KG1 (cell line): ENCODE results near the gene FHIP2A.
"Not testable (repeated sequence)": the region's sequence is repeated elsewhere in the genome, so short reads cannot be mapped to it uniquely, and the experiment has no call there.

Experiments
- DNase-seq: peaks from one replicate; lab custom pipeline; 2025; lab: John Stamatoyannopoulos, UW

FHIP2A gene

DNA sequence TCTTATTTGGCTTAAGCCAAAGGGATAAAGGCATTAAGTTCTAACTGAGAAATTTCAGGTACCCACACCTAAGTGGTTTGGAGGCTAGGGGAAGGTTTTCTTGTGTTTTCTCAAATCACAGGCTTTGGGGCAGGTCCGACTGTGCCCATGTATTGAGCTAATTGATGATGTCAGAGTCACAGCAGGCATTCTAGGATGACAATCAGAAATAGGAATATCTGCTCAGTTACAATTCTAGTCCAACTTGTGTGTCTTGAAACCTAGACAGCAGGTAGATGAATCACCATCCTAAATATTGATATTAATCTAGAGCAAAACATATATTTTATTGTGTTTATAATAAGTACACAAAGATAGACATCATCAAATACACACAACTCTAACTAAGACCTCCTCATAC, 2.3 kb upstream of the FHIP2A start:
- DNase-seq, result no peak

DNA sequence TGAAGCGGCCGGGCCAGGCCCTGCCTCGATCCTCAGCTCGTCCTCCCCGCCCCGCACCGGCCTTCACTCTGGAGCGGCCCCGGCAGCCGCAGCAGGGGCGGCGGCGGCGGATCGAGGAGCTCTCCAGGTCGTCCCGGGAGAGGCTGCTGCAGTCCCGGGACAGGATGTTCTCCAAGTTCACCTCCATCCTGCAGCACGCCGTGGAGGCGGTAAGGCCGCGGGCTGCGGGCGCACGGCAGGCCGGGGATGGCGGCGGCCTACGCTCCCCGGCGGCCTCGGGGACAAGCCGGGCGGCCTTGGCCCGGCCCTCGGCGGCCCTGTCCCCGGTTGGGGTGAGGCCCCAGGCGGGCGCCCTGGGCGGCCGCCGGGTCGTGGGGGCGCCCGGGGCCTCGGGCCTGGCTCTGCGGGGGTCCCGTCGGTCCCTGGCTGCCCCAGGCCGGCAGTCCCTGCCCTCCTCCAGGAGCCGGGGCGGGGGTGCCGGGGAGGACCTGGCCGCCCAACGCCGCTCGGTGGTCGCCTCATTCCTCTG, 399 bp downstream of the FHIP2A start:
- no peak for DNase-seq

DNA sequence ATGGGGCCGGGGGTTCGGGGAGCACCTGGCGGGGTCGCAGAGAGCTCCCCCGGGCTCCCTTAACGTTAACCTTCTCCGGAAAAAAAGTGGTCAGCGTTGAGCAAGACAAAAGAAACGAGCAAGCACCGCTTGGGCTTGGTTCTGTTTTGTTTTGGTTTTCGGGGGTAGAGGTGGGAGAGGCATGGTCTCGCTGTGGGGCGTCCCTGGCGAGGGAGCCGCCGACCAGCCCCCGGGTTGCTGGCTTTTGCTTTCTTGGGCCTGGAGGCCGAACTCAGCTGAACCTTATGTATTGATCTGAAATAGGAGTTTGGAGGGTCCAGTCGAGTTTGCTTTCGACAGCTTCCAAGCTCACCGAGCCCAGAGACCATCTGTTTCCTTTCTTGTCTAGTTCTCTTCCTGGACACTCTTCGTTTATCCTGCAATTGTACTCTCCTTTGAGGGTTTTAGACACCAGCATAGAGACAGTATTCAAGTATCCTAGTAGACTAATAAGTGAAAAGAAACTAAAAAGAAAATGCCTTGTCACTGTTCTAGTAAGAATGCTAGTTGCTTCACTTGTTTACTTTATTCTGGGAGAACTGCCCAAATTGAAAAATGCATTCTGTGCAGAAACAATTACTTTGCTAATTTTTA, 980 bp downstream of the FHIP2A start:
- peak; percentile 62 for DNase-seq

DNA sequence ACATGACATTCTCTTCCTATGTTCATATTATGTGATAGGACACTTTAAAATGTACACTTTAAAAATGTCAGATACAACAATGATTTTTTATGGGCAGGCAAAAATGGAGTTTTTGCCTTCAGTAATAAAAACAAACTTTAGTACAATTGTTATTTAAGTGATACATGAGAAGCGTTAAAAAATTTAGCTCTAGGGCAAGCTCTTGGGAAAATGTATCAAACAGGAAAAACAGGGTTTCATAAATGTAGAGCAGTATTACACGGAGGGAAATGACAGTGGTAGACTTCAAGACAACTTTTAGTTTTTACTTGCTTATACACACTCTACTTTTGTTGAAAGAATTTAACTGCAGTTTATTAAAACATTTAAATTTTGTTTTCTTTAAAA, 1.5 kb downstream of the FHIP2A start:
- no peak for DNase-seq

DNA sequence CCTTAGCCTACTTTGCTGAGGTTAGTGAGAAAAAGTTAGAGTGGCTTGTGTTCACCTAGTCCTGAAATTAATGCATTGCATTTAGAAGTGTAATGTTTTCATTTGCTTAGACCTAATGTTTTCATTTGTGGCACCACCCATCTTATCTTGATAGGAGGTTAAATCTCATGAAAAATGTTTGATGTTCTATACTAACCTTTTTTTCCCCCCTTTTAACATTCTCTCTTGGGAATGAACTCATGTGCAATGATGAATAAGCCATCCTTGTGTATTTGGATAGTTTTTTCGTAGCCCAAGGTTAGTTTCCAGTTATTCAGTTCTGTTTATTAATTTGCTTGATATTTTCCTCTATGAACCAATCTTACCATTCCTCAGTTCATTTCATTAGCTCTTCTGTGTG, 2.8 kb downstream of the FHIP2A start:
- DNase-seq, result no peak

DNA sequence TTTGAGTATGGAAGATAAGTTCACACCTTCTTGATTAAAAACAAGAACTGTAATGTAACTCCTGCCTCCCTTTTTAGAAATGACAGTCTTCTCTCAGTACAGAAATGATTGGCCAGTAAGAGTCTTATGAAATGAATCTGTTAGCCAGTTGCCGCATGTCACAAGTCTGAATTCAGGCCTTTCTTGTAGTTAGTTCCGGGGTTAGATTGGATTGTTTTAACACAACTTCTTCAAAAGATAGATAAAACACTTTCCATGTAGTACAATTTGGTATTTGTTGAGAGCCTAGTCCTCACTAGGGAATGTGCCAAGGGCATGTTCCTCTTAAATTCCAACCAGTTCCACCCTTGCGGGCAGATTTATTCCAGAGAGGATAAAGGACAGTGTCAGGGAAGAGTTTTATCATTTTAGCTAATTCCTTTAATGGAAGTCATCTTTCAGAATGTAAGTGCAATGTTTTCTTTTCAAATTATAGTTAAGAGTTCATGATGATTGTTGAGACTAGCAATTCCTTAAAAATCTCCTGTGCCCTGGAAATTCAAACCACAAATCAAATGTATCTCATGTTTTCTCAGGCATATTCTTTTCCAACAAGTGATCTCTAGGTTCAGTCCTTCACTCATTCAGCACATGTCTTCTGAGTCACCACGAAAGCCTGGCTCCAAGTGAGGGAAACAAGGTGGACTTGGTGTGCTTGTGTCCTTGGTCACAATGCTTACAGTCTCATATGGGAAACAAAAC, 4.1 kb downstream of the FHIP2A start:
- DNase-seq, result no peak

DNA sequence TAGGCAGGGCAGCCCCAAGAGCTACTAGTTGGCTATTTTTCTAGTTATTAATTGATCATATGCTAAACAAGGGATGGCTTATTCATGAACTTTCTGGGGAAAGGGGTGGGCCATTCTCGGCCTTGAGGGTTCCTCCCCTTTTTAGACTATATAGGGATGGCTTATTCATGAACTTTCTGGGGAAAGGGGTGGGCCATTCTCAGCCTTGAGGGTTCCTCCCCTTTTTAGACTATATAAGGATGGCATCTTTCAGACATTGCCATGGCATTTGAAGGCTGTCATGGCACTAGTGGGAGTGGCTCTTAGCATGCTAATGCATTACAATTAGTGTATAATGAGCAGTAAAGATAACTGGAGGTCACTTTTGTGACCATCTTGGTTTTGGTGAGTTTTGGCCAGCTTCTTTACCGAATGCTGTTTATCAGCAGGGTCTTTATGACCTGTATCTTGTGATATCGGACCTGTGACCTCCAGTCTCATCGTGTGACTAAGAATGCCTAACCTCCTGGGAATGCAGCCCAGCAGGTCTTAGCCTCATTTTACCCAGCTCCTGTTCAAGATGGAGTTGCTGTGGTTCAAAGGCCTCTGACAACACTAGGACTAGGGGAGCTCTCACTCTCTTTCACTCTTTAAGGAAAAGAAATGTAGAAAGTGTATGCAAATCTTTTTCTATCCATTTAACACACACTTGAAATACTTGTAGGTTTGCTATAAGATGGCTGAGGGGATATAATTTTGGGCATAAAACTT, 7.8 kb downstream of the FHIP2A start:
- DNase-seq, result no peak

DNA sequence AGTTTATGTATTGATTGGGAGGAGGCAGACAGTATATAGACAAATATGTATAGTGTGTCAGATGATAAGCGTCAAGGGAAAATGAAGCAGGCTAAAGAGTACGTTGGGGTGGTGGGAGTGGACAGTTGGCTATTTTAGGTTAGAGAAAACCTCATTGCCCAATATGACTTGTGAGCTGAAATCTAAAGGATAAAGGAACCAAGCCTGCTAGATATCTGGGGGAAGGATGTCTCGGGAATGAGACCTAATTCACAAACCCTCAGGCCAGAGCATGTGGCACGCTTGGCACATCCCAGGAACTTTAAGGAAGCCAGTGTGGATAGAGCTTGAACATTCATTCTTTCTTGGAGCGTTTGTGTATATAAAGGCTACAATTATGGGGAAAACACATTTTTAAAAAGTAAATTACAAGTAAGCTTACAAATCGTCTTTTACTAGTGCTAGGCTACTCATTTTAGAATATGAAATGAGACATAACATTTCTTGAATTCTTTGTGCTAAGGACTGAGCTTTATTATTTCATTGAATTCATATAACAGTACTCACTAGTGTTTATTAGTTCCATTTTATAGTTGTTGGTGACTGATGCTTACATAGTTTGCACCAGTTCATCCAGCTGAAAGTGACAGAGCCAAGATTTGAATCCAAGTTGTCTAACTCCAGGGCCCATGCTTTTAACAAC, 9.7 kb downstream of the FHIP2A start:
- DNase-seq, result no peak

DNA sequence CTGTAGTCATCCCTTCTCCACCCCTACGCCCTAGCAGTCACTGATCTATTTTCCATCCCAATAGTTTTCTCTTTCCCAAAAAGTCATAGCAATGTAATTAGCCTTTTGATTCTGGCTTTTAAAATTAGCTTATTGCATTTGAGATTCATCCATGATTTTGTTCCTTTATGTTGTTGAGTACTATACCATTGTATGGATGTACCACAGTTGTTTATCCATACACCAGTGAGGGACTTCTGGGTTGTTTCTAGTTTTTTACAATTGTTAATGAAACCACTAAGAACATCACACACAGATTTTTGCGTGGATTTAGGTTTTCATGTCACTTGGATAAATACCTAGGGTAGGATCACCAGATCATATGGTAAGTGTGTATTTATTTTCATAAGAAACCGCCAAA, 16.1 kb downstream of the FHIP2A start:
- no peak for DNase-seq

DNA sequence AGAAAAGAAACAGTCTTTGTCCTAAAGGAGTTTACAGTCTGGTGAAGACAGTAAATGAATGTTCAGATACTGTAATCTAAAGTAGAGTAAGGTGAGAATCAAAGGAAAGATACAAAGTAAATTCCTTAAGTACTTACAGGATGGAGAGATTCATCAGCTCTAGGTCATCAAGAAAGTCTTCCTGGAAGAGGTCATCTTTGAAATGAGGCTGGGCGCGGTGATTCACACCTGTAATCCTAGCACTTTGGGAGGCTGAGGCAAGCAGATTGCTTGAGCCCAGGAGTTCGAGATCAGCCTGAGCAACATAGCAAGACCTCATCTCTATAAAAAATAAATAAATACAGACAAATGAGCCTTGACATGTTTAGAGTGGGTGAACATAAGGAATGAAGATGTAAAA, 18.3 kb downstream of the FHIP2A start:
- no peak for DNase-seq

DNA sequence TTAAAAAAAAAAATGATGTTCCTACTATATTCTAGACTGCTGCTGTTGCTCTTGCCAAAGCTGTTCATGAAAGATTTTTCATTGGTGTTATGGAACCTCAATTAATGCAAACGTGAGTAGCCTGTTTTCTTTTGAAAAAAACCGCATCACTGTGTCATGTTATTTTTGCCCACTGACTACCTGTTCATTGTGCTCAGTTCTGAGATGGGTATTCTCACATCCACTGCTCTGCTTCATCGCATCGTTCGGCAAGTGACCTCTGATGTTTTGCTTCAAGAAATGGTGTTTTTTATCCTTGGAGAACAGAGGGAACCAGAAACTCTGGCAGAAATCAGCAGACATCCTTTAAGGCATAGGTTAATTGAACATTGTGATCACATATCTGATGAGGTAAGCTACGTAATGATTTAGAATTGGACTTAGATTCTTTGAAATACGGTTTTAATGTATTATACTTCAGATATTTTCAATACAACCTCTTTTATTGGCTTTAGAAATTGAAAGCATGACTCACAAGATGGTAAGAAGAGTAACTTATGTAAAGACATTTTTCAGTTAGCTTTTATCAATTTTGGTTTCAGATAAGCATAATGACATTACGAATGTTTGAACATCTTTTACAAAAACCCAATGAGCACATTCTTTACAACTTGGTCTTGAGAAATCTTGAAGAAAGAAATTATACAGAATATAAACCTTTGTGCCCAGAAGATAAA, 24.6 kb downstream of the FHIP2A start:
- DNase-seq, result no peak

DNA sequence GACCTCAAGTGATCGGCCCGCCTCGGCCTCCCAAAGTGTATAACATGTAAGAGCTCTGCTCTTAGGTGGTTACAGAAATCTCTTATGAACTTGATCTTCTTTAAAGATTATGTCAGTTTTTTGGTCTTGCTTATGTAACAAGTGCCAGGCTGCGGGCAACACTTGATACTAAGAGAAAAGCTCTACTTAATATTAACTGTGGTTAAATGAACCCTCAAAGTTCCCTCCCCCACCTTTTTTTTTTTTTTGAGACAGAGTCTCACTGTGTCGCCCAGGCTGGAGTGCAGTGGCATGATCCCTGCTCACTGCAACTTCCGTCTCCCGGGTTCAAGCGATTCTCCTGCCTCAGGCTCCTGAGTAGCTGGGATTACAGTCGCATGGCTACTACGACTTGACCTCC, 25.9 kb downstream of the FHIP2A start:
- not testable (repeated sequence) for DNase-seq

DNA sequence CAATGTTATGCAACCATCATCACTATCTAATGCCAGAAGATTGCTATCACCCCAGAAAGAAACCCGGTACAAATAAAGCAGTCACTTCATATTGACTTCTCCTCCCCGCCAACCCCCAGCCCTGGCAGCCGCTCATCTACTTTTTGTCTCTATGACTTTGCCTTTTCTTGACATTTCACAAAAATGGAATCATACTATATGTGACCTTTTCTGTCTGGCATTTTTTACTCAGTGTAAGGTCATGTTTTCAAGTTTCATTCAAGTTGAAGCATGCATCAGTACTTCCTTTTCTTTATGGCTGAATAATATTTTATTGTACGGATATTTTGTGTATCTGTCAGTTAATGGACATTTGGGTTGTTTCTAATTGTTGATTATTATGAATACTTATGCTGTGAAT, 28.1 kb downstream of the FHIP2A start:
- DNase-seq, result no peak

DNA sequence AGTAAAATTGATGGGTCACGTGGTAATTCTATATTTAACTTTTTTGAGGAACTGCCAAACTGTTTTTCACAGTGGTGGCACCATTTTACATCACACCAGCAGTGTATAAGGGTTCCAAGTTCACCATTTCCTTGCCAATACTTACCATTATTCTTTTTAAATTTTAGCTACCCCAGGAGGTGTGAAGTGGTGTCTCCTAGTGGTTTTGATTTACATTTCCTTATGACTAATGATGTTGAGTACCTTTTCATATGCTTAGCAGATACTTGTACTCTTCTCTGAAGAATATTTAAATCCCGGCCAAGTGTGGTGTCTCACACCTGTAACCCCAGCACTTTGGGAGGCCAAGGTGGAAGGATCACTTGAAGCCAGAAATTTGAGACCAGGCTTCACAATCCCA, 28.5 kb downstream of the FHIP2A start:
- DNase-seq, result no peak

DNA sequence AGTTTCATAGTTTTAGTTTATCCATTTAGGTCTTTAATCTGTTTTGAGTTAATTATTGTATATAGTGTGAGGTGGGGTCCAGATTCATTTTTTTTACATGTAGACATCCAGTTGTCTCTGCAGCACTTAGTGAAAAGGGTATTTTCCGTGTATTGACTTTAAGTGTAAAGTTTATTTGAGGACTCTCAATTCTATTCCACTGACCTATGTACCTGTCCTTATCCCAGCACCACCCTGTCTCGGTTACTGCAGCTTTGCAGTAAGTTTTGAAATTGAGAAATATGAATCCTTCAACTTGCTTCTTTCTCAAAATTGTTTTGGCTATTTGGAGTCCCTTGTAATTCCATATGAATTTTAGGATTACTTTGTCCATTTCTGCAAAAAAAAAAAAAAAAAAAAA, 29.8 kb downstream of the FHIP2A start:
- no peak for DNase-seq

DNA sequence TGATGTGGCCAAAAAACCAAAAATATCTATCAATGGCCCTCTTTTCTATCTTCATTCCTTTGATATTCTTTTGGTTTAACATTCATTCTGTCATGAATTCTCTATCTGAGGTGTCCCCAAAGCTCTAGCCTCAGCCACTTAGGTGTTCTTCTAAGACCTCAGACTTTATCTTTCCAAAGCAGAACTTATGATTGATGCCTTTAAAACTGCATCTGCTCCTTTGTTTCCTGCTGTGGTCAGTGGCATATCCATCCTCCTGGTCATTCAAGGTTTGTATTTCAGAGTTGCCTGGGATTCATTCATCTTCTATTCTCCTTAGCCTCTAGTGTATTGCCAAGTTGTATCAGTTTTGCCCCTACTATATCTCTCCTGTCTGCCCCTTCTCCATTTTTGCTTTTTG, 30.6 kb downstream of the FHIP2A start:
- no peak for DNase-seq

DNA sequence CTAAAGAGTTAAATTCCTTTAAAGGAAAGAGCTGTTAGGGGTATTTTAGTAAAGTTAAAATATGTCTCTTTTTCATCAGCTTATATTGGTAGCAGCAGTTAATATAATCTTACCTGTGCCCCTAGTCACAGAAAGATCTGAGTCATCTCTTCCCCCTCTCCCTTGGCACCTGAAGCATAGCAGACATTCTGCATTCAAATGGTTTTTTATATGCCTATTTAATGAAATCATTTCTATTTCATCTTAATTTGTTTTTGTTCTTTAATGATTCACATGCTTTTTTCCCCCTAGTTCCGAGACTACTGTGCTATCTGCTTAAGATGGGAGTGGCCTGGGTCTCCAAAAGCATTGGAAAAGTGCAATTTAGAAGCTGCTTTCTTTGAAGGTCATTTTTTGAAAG, 33.3 kb downstream of the FHIP2A start:
- no peak for DNase-seq

DNA sequence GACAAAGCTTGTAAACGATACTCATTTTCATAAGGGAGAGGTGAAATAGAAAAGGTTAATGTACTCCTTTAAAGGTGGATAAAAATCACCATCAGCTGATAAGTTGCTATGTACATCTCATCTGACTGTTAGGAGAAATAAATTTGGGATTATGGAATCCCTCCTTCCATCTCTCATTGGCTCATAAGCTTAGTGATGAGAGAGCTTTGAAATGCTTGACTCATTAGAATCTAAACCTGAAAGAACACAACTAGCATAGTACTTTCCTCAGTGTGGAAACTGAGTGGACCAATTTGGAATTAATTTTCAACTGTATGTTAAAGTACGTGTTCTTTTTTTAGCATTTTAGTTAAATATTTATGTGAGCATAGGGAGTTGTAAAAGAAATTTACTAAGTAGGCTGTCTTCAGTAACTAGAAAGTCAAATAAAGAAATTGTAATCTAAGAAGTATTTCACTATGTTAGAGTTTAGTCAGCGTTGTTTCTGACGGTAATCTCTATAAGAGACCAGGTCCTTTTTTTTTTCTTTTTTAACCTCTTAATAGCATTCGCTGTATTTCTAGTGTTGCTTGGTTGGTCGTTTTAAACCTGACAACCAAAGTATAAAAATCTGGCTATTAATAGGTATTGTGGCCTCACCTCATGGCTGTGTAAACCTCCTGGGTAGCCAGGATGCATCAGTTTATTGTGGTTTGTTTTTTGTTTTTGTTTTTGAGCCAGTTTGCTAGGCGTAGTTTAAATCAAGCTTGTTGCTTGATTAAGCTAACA, 34.4 kb downstream of the FHIP2A start:
- no peak for DNase-seq

DNA sequence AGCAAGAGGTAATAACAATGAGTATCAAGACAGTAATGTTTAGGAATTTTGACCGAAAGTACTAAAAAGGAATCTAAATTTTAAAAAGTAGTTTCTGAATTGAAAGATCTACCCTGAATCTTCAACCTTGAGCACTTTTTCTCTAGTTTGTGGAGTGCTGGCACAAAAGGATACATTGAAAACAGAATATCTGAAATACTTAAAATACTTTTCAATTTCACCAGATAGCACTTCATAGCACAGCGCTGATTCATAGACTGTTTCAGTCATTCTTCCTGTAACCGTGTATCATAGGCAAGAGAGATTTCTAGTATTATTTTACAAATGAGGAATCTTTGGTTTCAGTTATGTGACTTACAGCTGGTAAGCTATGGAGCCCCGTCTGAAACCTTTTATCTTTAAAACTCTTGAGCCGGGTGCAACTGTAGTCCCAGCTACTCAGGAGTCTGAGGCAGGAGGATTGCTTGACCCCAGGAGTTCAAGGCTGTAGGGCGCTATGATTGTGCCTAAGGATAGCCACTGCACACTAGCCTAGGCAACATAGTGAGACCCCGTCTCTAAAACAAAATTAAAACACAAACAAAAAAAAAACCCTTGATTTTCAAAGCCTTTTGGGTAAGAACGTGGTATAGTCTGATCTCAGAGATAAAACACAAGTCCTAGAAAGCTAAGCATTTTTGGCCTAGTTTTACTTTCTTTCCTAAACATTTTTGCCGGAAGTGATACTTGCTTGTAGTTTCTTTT, 35.1 kb downstream of the FHIP2A start:
- DNase-seq, result no peak

DNA sequence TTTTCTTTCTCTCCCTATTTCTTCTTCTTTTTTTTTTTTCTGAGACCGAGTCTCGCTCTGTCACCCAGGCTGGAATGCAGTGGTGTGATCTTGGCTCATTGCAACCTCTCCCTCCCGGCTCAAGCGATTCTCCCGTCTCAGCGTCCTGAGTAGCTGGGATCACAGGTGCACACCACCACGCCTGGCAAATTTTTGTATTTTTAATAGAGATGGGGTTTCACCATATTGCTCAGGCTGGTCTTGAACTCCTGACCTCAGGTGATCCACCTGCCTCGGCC, 35.6 kb downstream of the FHIP2A start:
- DNase-seq, result not testable (repeated sequence)
